GM19328 (cell line): ENCODE results near the gene GID4.

ENCODE experiments used
- ATAC-seq: cut with Tn5 transposase; IDR thresholded peaks from one replicate; pipeline ENCODE4 v1.9.1; 2021; ENCODE audit warnings: mild to moderate bottlenecking, moderate library complexity; ENCODE audit not compliant: unreplicated experiment

GID4 gene

GRCh38 chr17:18094409-18094807 lies 55.2 kb downstream of the GID4 start:
- ATAC-seq: no peak

DNA sequence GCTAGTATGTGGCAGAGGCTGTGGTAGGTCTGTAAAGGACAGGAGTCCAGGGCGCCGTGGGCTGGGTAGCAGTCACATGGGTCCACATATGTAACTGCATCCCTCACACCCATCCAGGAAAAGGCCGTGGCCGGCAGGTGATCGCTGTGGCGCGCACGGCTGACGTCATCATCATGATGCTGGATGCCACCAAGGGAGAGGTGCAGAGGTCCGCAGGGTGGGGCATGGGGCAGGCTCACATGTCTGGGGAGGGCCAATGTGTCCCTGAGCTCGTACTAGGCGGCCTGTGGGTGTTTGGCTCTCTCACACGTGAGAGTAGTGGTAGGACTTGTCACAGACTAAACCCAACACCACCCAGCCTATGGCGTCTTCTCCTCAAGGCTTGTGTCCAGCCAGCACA lies 60.3 kb downstream of the GID4 start:
- no peak for ATAC-seq

DNA sequence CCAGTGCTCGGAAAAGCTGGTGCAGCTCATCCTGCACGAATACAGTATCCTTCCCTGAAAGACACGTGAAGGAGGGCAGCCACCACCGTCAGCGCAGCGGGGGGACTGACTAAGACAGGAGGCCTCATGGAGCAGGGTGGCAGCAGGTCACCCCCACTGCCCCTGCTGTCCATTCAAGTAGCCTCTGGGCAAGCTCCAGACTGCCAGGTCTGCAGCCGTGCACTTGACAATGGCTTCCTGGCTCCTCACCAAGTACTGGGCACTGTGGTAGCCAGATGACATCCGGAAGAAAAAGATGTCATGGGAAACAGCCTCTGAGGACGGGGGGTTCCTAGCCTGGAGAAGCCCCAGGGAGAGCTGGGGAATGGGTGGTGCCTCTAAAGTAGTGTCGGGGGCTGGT lies 61.4 kb downstream of the GID4 start:
- no peak for ATAC-seq

- no peak for ATAC-seq
Observed at GRCh38 chr17:18101828-18102227, 62.6 kb downstream of the GID4 start.

DNA sequence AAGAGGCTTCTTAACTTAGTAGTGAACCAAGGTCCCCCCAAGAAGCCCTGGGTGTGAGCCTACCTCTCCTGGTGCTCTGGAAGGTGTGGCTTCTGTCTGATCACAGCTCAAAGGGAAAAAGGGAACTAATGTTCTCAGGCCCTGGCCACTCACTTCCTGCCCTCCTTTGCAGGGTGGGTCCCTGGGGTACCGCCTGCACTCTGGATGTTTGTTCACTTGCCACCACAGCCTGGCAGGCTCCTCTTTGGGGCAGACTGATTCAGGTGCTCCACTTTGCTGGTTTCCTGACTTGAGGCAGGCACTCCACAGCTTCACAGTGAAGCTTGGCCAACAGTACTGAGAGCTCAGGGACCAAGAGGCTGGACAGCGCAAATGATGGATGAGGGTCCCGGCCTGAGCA lies 63.4 kb downstream of the GID4 start:
- ATAC-seq: no peak

GRCh38 chr17:18105027-18105426 lies 65.8 kb downstream of the GID4 start:
- no peak for ATAC-seq

DNA sequence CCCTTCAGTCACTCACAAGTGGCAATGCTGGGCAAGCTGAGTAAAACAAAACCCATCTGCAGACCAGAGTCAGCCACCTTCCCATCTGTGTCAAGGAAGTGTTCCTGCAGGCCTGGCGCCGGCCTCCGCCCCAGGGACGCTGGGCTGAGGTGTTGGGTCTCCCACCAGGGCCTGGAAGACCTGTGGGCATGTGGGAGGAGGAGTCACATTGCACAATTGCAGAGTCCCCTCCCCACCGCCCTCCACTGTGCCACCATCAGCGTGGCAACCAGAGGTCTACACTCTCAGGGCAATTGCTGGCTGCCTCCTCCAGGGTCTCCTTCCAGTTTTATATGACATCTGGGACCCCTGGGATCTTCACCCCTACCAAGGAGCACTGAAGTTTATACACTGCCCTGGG lies 66.4 kb downstream of the GID4 start:
- no peak for ATAC-seq

DNA sequence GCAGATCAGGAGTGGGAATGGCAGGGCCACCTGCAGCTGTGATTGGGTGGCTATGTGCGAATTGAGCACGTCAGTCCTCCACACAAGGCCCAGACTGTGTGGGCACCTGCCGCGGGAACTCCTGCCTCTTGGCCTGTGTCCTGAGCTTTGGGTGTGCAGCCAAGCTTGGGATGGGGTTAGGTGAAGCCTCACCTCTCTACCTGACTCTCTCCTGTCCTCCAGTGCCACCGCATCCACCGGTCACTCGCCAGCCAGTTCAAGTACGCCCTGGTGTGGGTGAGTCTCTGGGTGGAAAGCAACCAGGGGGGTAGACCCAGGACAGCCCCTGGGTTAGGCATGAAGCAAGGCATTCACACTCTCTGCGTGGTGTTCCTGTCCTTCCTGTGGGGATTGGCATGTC lies 67.0 kb downstream of the GID4 start:
- no peak for ATAC-seq

GRCh38 chr17:18107061-18107790 lies 68.0 kb downstream of the GID4 start:
- no peak for ATAC-seq

DNA sequence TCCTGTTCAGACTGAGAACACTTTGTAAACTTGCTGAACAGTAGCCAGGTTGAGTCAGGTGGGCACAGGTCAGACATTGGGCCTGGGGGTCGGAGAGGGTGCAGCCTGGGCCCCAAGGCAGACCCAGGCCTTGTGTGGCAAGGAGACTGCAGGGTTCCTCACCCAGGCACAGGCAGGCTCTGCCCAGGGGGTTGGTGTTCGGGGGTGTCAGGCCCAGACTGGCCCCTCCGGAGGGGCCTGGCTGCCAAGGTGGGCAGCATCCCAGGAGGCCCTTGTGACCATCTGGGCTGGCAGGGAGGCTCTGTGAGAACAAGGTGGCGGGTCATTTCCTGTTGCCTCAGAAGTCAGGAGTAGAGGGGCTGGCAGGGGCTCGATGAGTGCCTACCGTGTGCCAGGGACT lies 68.8 kb downstream of the GID4 start:
- ATAC-seq: no peak

GRCh38 chr17:18108401-18109312 lies 69.4 kb downstream of the GID4 start, which contains the start of gene MYO15A:
Gene MYO15A, plus strand, starts transcription at chr17:18108756. Its CDS starts 10,045 bp downstream, at chr17:18118801.
- ATAC-seq: no peak

DNA sequence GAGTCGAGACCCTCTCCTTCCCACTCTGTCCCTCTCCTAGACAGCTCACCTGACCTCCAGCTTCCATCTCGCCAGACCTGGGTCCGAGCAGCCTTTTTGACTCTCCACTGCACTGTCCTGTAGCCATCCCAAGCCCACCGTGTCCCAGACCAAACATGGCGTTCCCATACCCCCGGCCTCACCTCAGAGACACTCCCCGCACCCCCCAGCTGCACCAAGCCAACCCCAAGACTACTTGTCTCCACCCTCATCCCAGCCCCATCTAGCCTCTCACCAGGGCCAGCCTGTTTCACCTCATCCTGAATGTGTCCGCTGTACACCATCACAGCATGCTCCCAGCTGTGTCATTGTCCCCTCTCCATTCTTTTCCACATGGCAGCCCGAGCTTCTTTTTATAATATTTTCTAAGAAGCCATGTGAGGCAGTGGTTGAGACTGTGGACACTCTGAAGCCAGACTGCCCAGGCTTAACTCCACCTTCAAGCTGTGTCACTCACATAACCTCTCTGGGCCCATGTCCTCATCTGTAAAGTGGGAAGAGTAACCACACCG lies 70.8 kb downstream of the GID4 start:
- ATAC-seq: no peak

- no peak for ATAC-seq
Observed at GRCh38 chr17:18110636-18111145, 71.5 kb downstream of the GID4 start.

DNA sequence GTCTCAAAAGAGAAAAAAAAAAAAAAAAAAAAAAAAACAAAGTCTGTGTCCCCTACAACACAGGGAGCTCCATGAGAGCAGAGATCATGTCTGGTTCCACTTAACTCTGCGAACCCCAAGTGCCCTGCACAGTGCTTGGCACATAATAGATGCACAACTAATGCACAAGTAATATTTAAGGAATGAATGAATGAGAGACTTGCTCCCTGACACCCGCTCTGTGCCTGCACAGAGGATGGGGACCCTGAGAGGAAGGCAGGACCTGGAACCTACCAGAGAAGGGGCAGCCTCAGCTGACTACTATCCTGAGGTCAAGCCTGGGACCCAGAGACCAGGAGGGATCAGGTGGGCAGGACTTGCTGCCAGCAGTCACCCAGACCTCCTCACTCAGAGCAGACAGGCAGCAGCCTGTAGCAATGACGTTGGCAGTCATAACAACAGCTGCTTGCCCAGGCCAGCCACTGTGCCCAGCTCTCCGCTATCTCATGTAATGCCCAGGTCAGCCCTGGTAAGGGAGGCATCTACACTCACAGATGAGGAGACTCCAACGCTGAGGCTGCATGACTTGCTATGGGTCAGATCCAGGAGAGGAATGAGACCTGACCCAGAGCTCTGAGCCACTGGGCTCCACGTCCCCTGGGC lies 72.2 kb downstream of the GID4 start:
- no peak for ATAC-seq

DNA sequence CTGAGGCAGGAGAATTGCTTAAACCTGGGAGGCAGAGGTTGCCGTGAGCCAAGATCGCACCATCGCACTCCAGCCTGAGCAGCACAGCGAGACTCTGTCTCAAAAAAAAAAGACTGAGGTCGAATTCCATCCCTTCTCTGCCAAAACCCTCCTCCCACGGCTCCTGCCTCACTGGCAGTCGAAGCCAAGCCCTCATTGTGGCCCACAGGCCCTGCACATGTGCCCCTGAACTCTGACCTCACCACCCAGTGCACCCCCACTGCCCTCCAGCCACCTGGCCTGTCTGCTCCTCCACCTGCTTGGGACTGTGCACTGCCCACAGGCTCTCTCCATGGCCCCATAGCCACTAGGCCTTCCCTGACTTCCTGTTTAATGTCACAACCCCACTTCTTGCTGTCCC lies 76.3 kb downstream of the GID4 start:
- ATAC-seq: no peak

- ATAC-seq: no peak
Observed at GRCh38 chr17:18116078-18116477, 76.9 kb downstream of the GID4 start.

DNA sequence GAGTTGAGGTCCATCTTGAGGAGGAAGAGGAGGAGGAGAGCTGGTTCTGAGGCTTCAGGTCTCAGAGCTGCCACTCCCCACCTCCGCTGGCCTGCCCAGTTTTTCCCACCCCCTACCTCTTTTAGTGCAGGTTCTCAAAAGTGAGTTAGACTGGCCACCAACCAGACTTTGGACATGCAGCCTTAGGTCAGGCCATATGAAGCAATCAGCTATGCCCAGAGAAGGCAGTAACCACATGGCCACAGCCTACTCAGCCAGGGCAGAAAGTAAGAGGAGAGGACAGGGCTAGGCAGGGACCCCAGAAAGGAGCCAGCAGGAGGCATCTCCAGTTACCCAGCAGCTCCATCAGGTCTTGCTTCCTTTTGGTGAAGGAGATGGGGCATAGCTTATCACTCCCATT lies 78.3 kb downstream of the GID4 start:
- ATAC-seq: no peak
